ENCODE data around the gene SMYD3.

SMYD3 gene

GRCh38 chr1:245837718-245838117 is 669.4 kb downstream of the SMYD3 start:
- DNase-seq (ENCODE audit: extremely low spot score), result no peak
- POLR2A ChIA-PET, result no interaction called here
- CTCF ChIA-PET, result no interaction called here
- no peak for TF ChIP-seq NFRKB (IDR thresholded peaks at IDR 0.05)
- TF ChIP-seq ARNT (IDR thresholded peaks at IDR 0.05), result no peak
- TF ChIP-seq L3MBTL2 (conservative IDR thresholded peaks at IDR 0.05), result no peak
- TF ChIP-seq LEF1 (IDR thresholded peaks at IDR 0.05; ENCODE audit: borderline replicate concordance), result no peak
- no peak for TF ChIP-seq FOXA1 (IDR thresholded peaks at IDR 0.05)
- no peak for TF ChIP-seq ZNF384 (IDR thresholded peaks at IDR 0.05)
- TF ChIP-seq CTBP1 (IDR thresholded peaks at IDR 0.05; ENCODE audit: borderline replicate concordance), result no peak
- no peak for TF ChIP-seq FOXM1 (IDR thresholded peaks at IDR 0.05; ENCODE audit: borderline replicate concordance)
- TF ChIP-seq HDGF (IDR thresholded peaks at IDR 0.05; ENCODE audit: borderline replicate concordance), result no peak
- no peak for TF ChIP-seq FOXK2 (IDR thresholded peaks at IDR 0.05)
- TF ChIP-seq TARDBP (IDR thresholded peaks at IDR 0.05), result no peak
- no peak for TF ChIP-seq SUZ12 (IDR thresholded peaks at IDR 0.05)
- TF ChIP-seq ELF4 (IDR thresholded peaks at IDR 0.05), result no peak
- TF ChIP-seq BHLHE40 (IDR thresholded peaks at IDR 0.05; ENCODE audit: borderline replicate concordance), result no peak
- no peak for TF ChIP-seq PKNOX1 (IDR thresholded peaks at IDR 0.05)
- TF ChIP-seq SP1 (IDR thresholded peaks at IDR 0.05), result no peak

GRCh38 chr1:245835386-245835785 is 671.7 kb downstream of the SMYD3 start:
- CTCF ChIA-PET, result no interaction called here
- no peak for DNase-seq (ENCODE audit: extremely low spot score)
- TF ChIP-seq ARNT (IDR thresholded peaks at IDR 0.05), result no peak
- TF ChIP-seq SUZ12 (IDR thresholded peaks at IDR 0.05), result no peak
- POLR2A ChIA-PET, result no interaction called here

GRCh38 chr1:245834002-245834401 is 673.1 kb downstream of the SMYD3 start:
- no peak for DNase-seq (ENCODE audit: extremely low spot score)
- ChIA-PET POLR2A (no interaction called here), CTCF (no interaction called here)
- TF ChIP-seq FOXA1 (IDR thresholded peaks at IDR 0.05) (no peak), BHLHE40 (IDR thresholded peaks at IDR 0.05; ENCODE audit: borderline replicate concordance) (no peak), SP1 (IDR thresholded peaks at IDR 0.05) (no peak), NFRKB (IDR thresholded peaks at IDR 0.05) (no peak), CTBP1 (IDR thresholded peaks at IDR 0.05; ENCODE audit: borderline replicate concordance) (no peak), TARDBP (IDR thresholded peaks at IDR 0.05) (no peak), FOXK2 (IDR thresholded peaks at IDR 0.05) (no peak), SUZ12 (IDR thresholded peaks at IDR 0.05) (no peak), PKNOX1 (IDR thresholded peaks at IDR 0.05) (no peak), LEF1 (IDR thresholded peaks at IDR 0.05; ENCODE audit: borderline replicate concordance) (no peak), ELF4 (IDR thresholded peaks at IDR 0.05) (no peak), L3MBTL2 (conservative IDR thresholded peaks at IDR 0.05) (no peak), ZNF384 (IDR thresholded peaks at IDR 0.05) (no peak), HDGF (IDR thresholded peaks at IDR 0.05; ENCODE audit: borderline replicate concordance) (no peak), FOXM1 (IDR thresholded peaks at IDR 0.05; ENCODE audit: borderline replicate concordance) (no peak), ARNT (IDR thresholded peaks at IDR 0.05) (no peak)

- no peak for DNase-seq (ENCODE audit: extremely low spot score)
- ChIA-PET POLR2A (no interaction called here), CTCF (no interaction called here)
- TF ChIP-seq SUZ12 (IDR thresholded peaks at IDR 0.05), result no peak
- TF ChIP-seq PKNOX1 (IDR thresholded peaks at IDR 0.05), result no peak
- TF ChIP-seq FOXM1 (IDR thresholded peaks at IDR 0.05; ENCODE audit: borderline replicate concordance), result no peak
- TF ChIP-seq TARDBP (IDR thresholded peaks at IDR 0.05), result no peak
- no peak for TF ChIP-seq FOXK2 (IDR thresholded peaks at IDR 0.05)
- no peak for TF ChIP-seq BHLHE40 (IDR thresholded peaks at IDR 0.05; ENCODE audit: borderline replicate concordance)
- TF ChIP-seq NFRKB (IDR thresholded peaks at IDR 0.05), result no peak
- no peak for TF ChIP-seq ARNT (IDR thresholded peaks at IDR 0.05)
- no peak for TF ChIP-seq SP1 (IDR thresholded peaks at IDR 0.05)
- no peak for TF ChIP-seq FOXA1 (IDR thresholded peaks at IDR 0.05)
- TF ChIP-seq L3MBTL2 (conservative IDR thresholded peaks at IDR 0.05), result no peak
- no peak for TF ChIP-seq ZNF384 (IDR thresholded peaks at IDR 0.05)
- TF ChIP-seq ELF4 (IDR thresholded peaks at IDR 0.05), result no peak
- TF ChIP-seq CTBP1 (IDR thresholded peaks at IDR 0.05; ENCODE audit: borderline replicate concordance), result no peak
- TF ChIP-seq LEF1 (IDR thresholded peaks at IDR 0.05; ENCODE audit: borderline replicate concordance), result no peak
- no peak for TF ChIP-seq HDGF (IDR thresholded peaks at IDR 0.05; ENCODE audit: borderline replicate concordance)
Measured at GRCh38 chr1:245832771-245833527, 674.1 kb downstream of the SMYD3 start.

GRCh38 chr1:245831518-245831917 is 675.6 kb downstream of the SMYD3 start:
- no peak for TF ChIP-seq SP1 (IDR thresholded peaks at IDR 0.05)
- no peak for TF ChIP-seq ARNT (IDR thresholded peaks at IDR 0.05)
- no peak for TF ChIP-seq TARDBP (IDR thresholded peaks at IDR 0.05)
- TF ChIP-seq SUZ12 (IDR thresholded peaks at IDR 0.05), result no peak
- TF ChIP-seq BHLHE40 (IDR thresholded peaks at IDR 0.05; ENCODE audit: borderline replicate concordance), result no peak
- no peak for TF ChIP-seq ZNF384 (IDR thresholded peaks at IDR 0.05)
- ChIA-PET CTCF (no interaction called here), POLR2A (no interaction called here)

GRCh38 chr1:245829826-245830225 is 677.3 kb downstream of the SMYD3 start:
- ChIA-PET CTCF (no interaction called here), POLR2A (no interaction called here)
- no peak for DNase-seq (ENCODE audit: extremely low spot score)
- TF ChIP-seq SUZ12 (IDR thresholded peaks at IDR 0.05) (no peak), SP1 (IDR thresholded peaks at IDR 0.05) (no peak), FOXA1 (IDR thresholded peaks at IDR 0.05) (no peak), LEF1 (IDR thresholded peaks at IDR 0.05; ENCODE audit: borderline replicate concordance) (no peak), BHLHE40 (IDR thresholded peaks at IDR 0.05; ENCODE audit: borderline replicate concordance) (no peak), CTBP1 (IDR thresholded peaks at IDR 0.05; ENCODE audit: borderline replicate concordance) (no peak), ELF4 (IDR thresholded peaks at IDR 0.05) (no peak), FOXK2 (IDR thresholded peaks at IDR 0.05) (no peak), PKNOX1 (IDR thresholded peaks at IDR 0.05) (no peak), ARNT (IDR thresholded peaks at IDR 0.05) (no peak), HDGF (IDR thresholded peaks at IDR 0.05; ENCODE audit: borderline replicate concordance) (no peak)

More at GRCh38 chr1:245831518-245831917, 675.6 kb downstream of the SMYD3 start:
- no peak for DNase-seq (ENCODE audit: extremely low spot score)

Data from HEK293T (cell line).